CD4-positive, CD25-positive, alpha-beta regulatory T cell (primary cell): Measurements from ENCODE around the gene PHF21A. TPM values are rescaled to one million over a fixed set of nuclear protein-coding genes. Genes with fewer than 3 reads are reported as not detected.

Experiments used
- ATAC-seq, 2 donors: fragments of 150-1000 bp; cut with Tn5 transposase; one replicate each; pipeline ENCODE4 v1.10.0; 2021; ENCODE audit warnings: low read depth in 2 of 2, moderate number of reproducible peaks in 2 of 2, moderate library complexity in 1 of 2
- DNase-seq, 3 donors: peaks; one replicate each; pipeline versions ENCODE4 v3.0.0 to v3.0.0-alpha.2; 2012 to 2022; ENCODE audit warnings: mixed read lengths in 1 of 3
- H3K27ac ChIP-seq: one replicate; pipeline ENCODE4 v1.7.0; 2013; ENCODE audit warnings: mild to moderate bottlenecking, low read length; ENCODE audit not compliant: insufficient read depth, poor library complexity, severe bottlenecking
- H3K27me3 ChIP-seq: one replicate; pipeline ENCODE4 v1.7.0; 2013; ENCODE audit warnings: low read length; ENCODE audit not compliant: control insufficient read depth, insufficient read depth
- H3K36me3 ChIP-seq: one replicate; pipeline ENCODE4 v1.7.0; 2013; ENCODE audit warnings: mild to moderate bottlenecking, low read length, moderate library complexity; ENCODE audit not compliant: control insufficient read depth, insufficient read depth
- H3K4me1 ChIP-seq: 2 replicates; pipeline ENCODE4 v1.7.0; 2013; ENCODE audit warnings: mild to moderate bottlenecking, low read length; ENCODE audit not compliant: insufficient read depth, control insufficient read depth, poor library complexity, severe bottlenecking
- H3K4me3 ChIP-seq: one replicate; pipeline ENCODE4 v1.7.0; 2013; ENCODE audit warnings: low read depth, mild to moderate bottlenecking, low read length, moderate library complexity
- H3K9me3 ChIP-seq, 2 experiments: 1 replicate in 1 of 2; 2 replicates in 1 of 2; pipeline ENCODE4 v1.7.0; 2013; ENCODE audit warnings: low read length in 2 of 2, mild to moderate bottlenecking in 1 of 2, moderate library complexity in 1 of 2; ENCODE audit not compliant: control insufficient read depth in 2 of 2
- H3K27ac Mint-ChIP-seq, 3 donors: one replicate each; pipeline ENCODE4 v1.8.0; 2020 to 2022; ENCODE audit warnings: mild to moderate bottlenecking in 3 of 3, mixed read lengths in 3 of 3, moderate library complexity in 2 of 3
- H3K27me3 Mint-ChIP-seq: one replicate; pipeline ENCODE4 v1.8.0; 2022; ENCODE audit warnings: mild to moderate bottlenecking, mixed read lengths
- H3K36me3 Mint-ChIP-seq: one replicate; pipeline ENCODE4 v1.8.0; 2020; ENCODE audit warnings: mixed read lengths
- H3K4me1 Mint-ChIP-seq, 4 donors: one replicate each; pipeline ENCODE4 v1.8.0; 2020 to 2022; ENCODE audit warnings: mixed read lengths in 4 of 4, mild to moderate bottlenecking in 1 of 4
- H3K4me3 Mint-ChIP-seq, 4 donors: one replicate each; pipeline ENCODE4 v1.8.0; 2020 to 2022; ENCODE audit warnings: mild to moderate bottlenecking in 4 of 4, mixed read lengths in 4 of 4, moderate library complexity in 3 of 4
- H3K9me3 Mint-ChIP-seq, 7 donors: one replicate each; pipeline ENCODE4 v1.8.0; 2020 to 2022; ENCODE audit warnings: mixed read lengths in 7 of 7, mild to moderate bottlenecking in 3 of 7, moderate library complexity in 2 of 7
- polyA plus RNA-seq, 4 donors: library from polyadenylated mRNA; unstranded; fragments of 300-500 nt; fragmentation: Illumina TruSeq; gene quantifications; one replicate each; pipeline ENCODE4 v1.2.3, GENCODE V29; 2021
- total RNA-seq: library from RNA; stranded (reverse); gene quantifications from one replicate; pipeline ENCODE4 v1.2.3, GENCODE V29; 2022

Gene PHF21A
- total and polyA plus RNA-seq, 5 donors from 2014 or later: 6.0 to 111 (median 9.2) TPM

DNA sequence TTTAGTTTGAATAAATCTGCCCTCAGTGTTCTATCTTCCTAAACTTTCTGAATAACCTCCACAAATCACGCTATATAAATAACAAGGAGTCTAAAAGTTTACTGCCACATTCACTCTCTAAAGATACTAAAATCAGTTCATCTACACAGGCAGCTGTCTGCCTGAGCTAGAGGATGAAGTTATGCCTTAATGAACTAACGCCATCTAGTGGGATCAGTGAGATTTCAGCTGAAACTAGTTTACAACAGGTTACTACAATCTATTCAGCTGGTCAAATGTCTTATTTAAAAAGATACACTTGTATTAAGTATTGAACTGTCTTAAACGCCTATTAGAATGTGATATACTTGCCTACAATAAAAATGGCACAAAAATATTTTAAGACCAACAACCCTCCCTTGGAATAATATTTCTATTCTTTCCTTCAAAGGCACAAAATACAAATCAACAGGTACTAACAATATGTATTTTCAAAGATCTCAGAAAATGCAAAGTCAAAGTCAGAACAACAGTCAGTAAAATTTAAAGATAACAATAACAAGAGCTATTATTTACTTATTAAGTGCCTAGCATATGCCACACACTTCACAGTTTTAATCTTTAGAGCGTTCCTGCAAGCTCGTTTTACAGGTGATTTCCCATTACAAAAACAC is 114.7 kb downstream of the PHF21A start:
- Histone ChIP-seq H3K27ac (no peak overlapping the region), H3K9me3 (no peaks in the 10 kb centered on the region), H3K36me3 (no peaks in the 10 kb centered on the region), H3K27me3 (no peaks in the 10 kb centered on the region), H3K4me3 (no peak overlapping the region), H3K4me1 (no peaks in the 10 kb centered on the region)
- ATAC-seq: peak; percentile 70 to 79
- peak in 2 of 3 donors; percentile 63 to 79 for DNase-seq
- Mint-ChIP-seq H3K4me1 (peaks cover 3 to 25% (median 10%) of the 10 kb centered on the region in 4 donors), H3K27ac (peak overlapping the region in 1 of 3 donors; percentile 82), H3K36me3 (no peaks in the 10 kb centered on the region), H3K9me3 (no peaks in the 10 kb centered on the region), H3K4me3 (no peak overlapping the region), H3K27me3 (no peaks in the 10 kb centered on the region)

GRCh38 chr11:46003572-46003971 is 117.7 kb downstream of the PHF21A start:
- Mint-ChIP-seq H3K27ac (no peak overlapping the region), H3K36me3 (peaks cover 9% of the 10 kb centered on the region), H3K4me3 (no peak overlapping the region), H3K27me3 (no peaks in the 10 kb centered on the region), H3K4me1 (peaks cover 7 to 15% (median 12%) of the 10 kb centered on the region in 4 donors), H3K9me3 (no peaks in the 10 kb centered on the region)
- DNase-seq: no peak
- no peaks in the 10 kb centered on the region for H3K27me3 ChIP-seq
- no peak overlapping the region for H3K27ac ChIP-seq
- no peaks in the 10 kb centered on the region for H3K36me3 ChIP-seq
- no peaks in the 10 kb centered on the region for H3K4me1 ChIP-seq
- ATAC-seq: no peak
- H3K4me3 ChIP-seq: no peak overlapping the region
- no peaks in the 10 kb centered on the region for H3K9me3 ChIP-seq

GRCh38 chr11:46002189-46002588 is 119.1 kb downstream of the PHF21A start:
- Histone ChIP-seq H3K4me3 (no peak overlapping the region), H3K27me3 (no peaks in the 10 kb centered on the region), H3K9me3 (no peaks in the 10 kb centered on the region), H3K4me1 (no peaks in the 10 kb centered on the region), H3K27ac (no peak overlapping the region), H3K36me3 (no peaks in the 10 kb centered on the region)
- Mint-ChIP-seq H3K27ac (no peak overlapping the region), H3K4me1 (peaks cover 12 to 24% (median 18%) of the 10 kb centered on the region in 4 donors), H3K27me3 (no peaks in the 10 kb centered on the region), H3K36me3 (peaks cover 14% of the 10 kb centered on the region), H3K4me3 (no peak overlapping the region), H3K9me3 (no peaks in the 10 kb centered on the region)
- DNase-seq (no peak), ATAC-seq (no peak)

DNA sequence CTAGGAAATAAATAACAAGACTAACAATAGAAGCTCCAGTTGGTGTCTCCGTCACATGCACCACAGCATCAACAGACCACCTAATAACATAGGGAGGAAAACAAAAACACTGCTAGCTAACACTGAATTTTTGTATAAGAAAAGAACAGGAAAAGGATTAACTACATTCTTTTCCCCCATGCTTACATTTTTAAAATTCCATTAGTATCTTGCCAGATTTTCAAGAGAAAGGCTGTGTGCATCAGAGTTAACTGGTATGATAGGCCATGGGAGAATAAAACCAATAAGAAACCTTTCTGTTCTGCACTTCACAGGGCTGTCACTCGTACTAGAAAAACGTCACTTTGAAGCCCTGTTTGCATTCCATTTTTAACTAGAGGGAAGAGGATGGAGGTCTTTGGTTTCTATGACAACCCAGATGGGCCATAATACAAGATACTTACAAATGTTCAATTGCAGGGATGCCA is 119.8 kb downstream of the PHF21A start:
- Histone ChIP-seq H3K27ac (no peak overlapping the region), H3K4me1 (no peaks in the 10 kb centered on the region), H3K9me3 (no peaks in the 10 kb centered on the region), H3K4me3 (no peak overlapping the region), H3K36me3 (no peaks in the 10 kb centered on the region), H3K27me3 (no peaks in the 10 kb centered on the region)
- Mint-ChIP-seq H3K27ac (no peak overlapping the region), H3K9me3 (no peaks in the 10 kb centered on the region), H3K27me3 (no peaks in the 10 kb centered on the region), H3K4me1 (peaks cover 11 to 22% (median 18%) of the 10 kb centered on the region in 4 donors), H3K4me3 (no peak overlapping the region), H3K36me3 (peaks cover 14% of the 10 kb centered on the region)
- DNase-seq: no peak
- ATAC-seq: no peak

DNA sequence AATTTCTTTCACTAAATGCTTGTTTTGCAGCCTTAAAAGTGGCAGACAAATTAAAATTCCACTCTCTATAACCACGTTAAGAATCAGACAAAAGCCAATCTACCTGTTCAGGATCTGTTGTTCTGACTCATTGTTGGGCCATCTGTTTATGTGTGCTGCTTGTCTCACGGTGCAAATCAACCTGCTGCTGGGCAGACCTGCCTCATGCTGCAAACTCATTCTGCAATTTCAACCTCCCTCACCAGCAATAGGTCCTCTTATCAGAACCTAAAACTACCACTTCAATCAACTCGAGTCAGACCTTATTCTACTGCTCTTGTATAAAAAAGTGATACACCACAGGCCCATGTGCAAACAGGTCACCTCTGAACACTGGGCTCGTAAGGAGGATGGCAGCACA is 123.7 kb downstream of the PHF21A start:
- peaks cover 14 to 18% (median 17%) of the 10 kb centered on the region in 4 donors for H3K4me1 Mint-ChIP-seq

GRCh38 chr11:45995342-45995734 is 125.9 kb downstream of the PHF21A start:
- peaks cover 17 to 25% (median 24%) of the 10 kb centered on the region in 4 donors for H3K4me1 Mint-ChIP-seq
- H3K36me3 ChIP-seq: no peaks in the 10 kb centered on the region
- H3K9me3 Mint-ChIP-seq: no peaks in the 10 kb centered on the region
- no peak overlapping the region for H3K27ac Mint-ChIP-seq
- DNase-seq: no peak
- no peaks in the 10 kb centered on the region for H3K9me3 ChIP-seq
- H3K27me3 ChIP-seq: no peaks in the 10 kb centered on the region
- H3K4me1 ChIP-seq: no peaks in the 10 kb centered on the region
- no peak overlapping the region for H3K4me3 ChIP-seq
- H3K27me3 Mint-ChIP-seq: no peaks in the 10 kb centered on the region
- H3K4me3 Mint-ChIP-seq: no peak overlapping the region
- peaks cover 14% of the 10 kb centered on the region for H3K36me3 Mint-ChIP-seq
- ATAC-seq: no peak
- H3K27ac ChIP-seq: no peak overlapping the region

More for the DNA sequence above, 123.7 kb downstream of the PHF21A start:
- ATAC-seq (no peak), DNase-seq (no peak)
- Histone ChIP-seq H3K36me3 (no peaks in the 10 kb centered on the region), H3K27ac (no peak overlapping the region), H3K9me3 (no peaks in the 10 kb centered on the region), H3K4me1 (no peaks in the 10 kb centered on the region), H3K27me3 (no peaks in the 10 kb centered on the region), H3K4me3 (no peak overlapping the region)
- H3K9me3 Mint-ChIP-seq: no peaks in the 10 kb centered on the region
- peak overlapping the region in 1 of 3 donors; percentile 47 for H3K27ac Mint-ChIP-seq
- peaks cover 14% of the 10 kb centered on the region for H3K36me3 Mint-ChIP-seq
- no peaks in the 10 kb centered on the region for H3K27me3 Mint-ChIP-seq
- H3K4me3 Mint-ChIP-seq: no peak overlapping the region

GRCh38 chr11:45994371-45995341 is 126.6 kb downstream of the PHF21A start:
- DNase-seq: no peak
- no peak overlapping the region for H3K4me3 Mint-ChIP-seq
- H3K27me3 ChIP-seq: no peaks in the 10 kb centered on the region
- no peaks in the 10 kb centered on the region for H3K27me3 Mint-ChIP-seq
- H3K36me3 Mint-ChIP-seq: peaks cover 8% of the 10 kb centered on the region
- H3K4me3 ChIP-seq: no peak overlapping the region
- no peaks in the 10 kb centered on the region for H3K4me1 ChIP-seq
- H3K9me3 ChIP-seq: no peaks in the 10 kb centered on the region
- H3K27ac ChIP-seq: no peak overlapping the region
- no peaks in the 10 kb centered on the region for H3K36me3 ChIP-seq
- no peaks in the 10 kb centered on the region for H3K9me3 Mint-ChIP-seq
- H3K27ac Mint-ChIP-seq: no peak overlapping the region
- no peak for ATAC-seq
- H3K4me1 Mint-ChIP-seq: peaks cover 17 to 26% (median 22%) of the 10 kb centered on the region in 4 donors
